LNCaP clone FGC (cell line): ENCODE data around the gene CCER1.

ENCODE experiments used
- DNase-seq: peaks from one replicate; pipeline ENCODE4 v3.0.0-alpha.2; 2011; ENCODE audit warnings: low read depth
- H3K4me3 ChIP-seq: 2 replicates; pipeline ENCODE4 v1.5.1; 2011; ENCODE audit warnings: mild to moderate bottlenecking, low read depth, low read length, control low read depth
- TF ChIP-seq, protein P1 (sequence below): IDR thresholded peaks from 2 replicates; pipeline ENCODE4 v1.5.1; 2012; ENCODE audit warnings: mild to moderate bottlenecking; ENCODE audit not compliant: control insufficient read depth, insufficient read depth; ENCODE audit errors: extremely low read depth

Gene CCER1

DNA sequence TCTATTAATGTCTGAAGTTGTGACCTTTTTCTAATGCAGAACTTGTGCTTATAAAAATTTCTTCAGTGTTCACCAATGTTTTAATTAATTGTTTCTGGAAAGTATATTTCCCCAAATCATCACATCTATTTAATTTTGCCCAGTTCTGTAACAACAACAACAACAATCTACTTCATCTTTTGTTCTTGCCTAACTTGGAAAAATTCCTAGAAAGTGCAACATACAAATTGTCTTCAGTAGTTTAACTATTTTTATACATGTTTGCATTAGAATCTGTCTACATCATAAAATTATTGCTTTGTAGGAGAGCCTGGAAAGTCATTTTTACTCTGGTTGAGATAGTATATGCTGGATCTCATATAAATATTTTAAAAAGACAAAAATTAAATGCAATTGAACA is 38.5 kb downstream of the CCER1 start:
- H3K4me3 ChIP-seq: no peak overlapping the region
- DNase-seq: peak; percentile 42
- TF ChIP-seq, protein P1, sequence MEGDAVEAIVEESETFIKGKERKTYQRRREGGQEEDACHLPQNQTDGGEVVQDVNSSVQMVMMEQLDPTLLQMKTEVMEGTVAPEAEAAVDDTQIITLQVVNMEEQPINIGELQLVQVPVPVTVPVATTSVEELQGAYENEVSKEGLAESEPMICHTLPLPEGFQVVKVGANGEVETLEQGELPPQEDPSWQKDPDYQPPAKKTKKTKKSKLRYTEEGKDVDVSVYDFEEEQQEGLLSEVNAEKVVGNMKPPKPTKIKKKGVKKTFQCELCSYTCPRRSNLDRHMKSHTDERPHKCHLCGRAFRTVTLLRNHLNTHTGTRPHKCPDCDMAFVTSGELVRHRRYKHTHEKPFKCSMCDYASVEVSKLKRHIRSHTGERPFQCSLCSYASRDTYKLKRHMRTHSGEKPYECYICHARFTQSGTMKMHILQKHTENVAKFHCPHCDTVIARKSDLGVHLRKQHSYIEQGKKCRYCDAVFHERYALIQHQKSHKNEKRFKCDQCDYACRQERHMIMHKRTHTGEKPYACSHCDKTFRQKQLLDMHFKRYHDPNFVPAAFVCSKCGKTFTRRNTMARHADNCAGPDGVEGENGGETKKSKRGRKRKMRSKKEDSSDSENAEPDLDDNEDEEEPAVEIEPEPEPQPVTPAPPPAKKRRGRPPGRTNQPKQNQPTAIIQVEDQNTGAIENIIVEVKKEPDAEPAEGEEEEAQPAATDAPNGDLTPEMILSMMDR: no peak

DNA sequence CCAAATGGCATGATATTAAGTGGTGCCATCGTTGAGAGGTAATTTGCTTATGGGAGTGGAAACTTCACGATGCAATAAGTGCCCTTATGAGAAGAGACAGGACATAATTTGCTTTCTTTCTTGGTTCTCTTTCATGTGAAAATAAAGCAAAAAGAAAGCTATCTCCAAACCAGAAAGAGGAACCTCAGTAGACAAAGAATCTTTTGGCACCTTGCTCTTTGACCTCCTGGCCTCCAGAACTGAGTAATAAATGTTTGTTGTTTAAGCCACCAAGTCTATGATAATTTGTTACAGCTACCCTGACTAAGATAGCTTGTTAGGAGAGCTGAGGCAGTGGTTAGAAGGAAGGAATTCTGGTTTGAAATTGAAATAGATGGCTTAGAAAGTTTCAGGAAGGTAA is 39.6 kb downstream of the CCER1 start:
- DNase-seq: no peak
- H3K4me3 ChIP-seq: no peak overlapping the region
- TF ChIP-seq, protein P1: no peak

DNA sequence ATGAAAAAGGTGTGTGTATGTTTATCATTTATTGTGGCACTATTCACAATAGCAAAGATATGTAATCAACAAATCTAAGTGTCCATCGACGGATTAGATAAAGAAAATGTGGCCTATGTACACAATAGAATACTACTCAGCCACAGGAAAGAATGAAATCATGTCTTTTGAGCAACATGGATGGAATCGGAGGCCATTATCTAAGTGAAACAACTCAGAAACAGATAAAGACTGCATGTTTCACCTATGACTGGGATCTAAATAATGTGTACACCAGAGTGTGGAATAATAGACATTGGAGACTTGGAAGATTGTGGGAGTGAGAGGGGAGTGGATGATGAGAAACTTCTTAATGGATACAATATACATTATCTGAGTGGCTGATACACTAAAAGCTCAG is 44.0 kb downstream of the CCER1 start:
- no peak for DNase-seq
- TF ChIP-seq, protein P1: no peak
- no peak overlapping the region for H3K4me3 ChIP-seq

DNA sequence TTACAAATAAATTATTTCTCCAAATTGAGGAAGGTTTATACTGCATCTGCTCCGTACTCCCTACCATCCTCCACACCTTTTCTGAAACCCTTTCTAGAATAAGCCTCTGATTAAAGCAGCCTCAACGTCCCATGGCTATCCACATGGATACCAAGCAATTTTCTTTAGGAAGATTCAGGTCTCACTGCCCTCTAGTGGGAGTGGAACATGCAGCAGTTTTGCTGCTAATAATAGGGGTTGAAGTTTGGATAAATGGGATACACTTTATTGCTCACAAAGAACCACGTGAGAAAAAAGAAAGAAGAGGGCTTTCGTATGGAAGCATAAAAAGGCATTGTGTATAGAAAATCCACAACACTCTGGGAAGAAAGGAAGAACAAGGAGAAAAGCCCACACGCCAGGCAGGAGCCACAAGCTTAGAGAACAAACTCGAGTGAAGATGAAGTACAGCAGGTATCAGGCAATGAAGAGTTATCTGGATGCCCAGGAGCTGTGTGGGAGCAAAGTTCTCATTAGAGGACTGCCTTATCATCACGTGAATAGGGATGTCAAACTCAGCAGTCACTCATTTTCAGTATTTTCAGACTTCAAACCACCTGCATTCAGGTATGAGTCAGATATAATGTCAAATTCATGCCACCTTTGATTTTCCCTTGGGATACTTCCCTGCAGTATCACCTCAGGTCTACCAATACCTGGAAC is 45.8 kb downstream of the CCER1 start:
- TF ChIP-seq, protein P1: peak; percentile 88
- DNase-seq: peak; percentile 26
- no peak overlapping the region for H3K4me3 ChIP-seq

DNA sequence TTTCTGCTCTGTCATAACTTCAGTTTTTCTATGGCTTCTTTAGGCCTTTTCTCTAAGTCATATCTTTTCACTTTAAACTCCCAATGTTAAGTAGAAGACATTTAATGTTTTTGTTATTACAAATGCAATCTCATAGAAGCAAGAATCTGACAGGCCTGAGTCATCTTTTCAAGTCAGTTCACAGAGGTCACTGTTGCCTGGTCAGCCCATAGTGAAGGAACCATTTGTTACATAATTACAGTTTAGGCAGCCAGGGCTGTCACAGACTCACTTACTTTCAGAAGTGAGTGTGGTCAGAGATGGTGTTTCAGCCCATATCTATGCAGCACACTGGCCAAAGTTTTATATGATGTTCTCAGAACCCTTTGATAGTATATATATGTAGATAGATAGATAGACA is 46.5 kb downstream of the CCER1 start:
- no peak overlapping the region for H3K4me3 ChIP-seq
- TF ChIP-seq, protein P1: no peak
- DNase-seq: no peak

DNA sequence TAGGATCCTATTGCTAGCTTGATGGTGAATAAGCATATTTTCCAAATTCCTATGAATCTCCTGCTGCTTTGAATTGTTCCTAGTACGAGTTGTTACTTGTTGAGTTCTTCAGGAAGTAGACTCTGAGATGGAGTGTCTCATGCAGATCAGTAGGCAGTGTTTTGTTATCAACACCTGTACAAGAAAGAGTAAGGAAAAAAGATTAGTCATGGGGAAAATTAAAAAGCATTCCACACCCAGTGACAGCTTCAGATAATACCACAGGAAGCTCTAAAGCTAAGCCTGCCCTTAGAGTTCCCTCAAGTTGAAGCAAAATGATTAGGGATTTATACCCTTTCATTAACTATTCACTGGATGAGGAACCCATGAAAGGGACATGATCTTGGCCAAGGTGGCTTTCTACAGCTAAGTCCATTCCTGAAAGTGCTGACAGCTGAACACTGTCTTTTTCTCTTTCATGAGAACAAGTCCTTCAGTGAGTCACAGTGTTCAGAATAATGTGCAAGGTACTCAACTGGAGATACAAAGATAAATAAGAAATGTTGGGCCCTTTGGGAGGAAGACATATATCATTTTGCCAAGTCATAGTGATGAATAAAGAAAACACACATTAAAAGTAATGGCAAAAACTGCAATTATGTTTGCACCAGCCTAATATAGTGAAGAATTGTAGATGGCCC is 49.1 kb downstream of the CCER1 start:
- no peak for DNase-seq
- no peak overlapping the region for H3K4me3 ChIP-seq
- TF ChIP-seq, protein P1: no peak
